ENCODE results near the gene RNF149.
"Not testable (repeated sequence)": the region's sequence is repeated elsewhere in the genome, so short reads cannot be mapped to it uniquely, and the experiment has no call there.

RNF149 gene

DNA sequence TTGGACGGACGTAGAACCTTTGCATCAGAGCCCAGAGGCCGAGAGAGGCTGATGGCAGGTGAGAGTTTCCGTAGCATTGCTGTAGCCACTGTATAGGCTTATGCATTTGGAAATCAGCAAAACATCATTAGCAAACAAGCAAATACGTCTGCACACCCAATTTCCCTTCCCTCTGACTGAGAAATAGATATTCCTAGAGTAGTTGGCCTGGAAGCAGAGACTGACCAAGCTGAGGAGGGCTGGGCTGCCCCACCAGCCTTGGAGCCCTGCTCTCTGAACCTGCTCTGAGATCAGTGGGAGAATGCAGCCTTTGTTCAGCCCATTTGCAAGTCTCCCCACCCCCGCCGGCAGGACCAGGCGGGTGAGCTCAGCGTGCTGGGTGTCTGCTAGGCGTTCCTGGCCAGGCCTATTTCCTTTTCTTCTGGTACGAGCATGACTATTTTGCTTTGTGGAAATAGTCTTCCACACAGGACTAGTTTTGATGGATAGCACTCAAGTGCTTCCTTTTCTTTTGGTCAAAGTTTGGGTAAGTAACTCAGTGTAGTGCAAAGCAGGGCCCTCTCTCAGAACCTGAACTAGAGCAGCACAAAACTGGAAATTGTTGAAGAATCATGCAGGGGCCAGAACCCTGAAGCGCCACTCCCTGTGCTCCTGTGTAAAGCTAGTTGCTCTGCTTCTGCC, 21.9 kb upstream of the RNF149 start:
- no peak for DNase-seq

DNA sequence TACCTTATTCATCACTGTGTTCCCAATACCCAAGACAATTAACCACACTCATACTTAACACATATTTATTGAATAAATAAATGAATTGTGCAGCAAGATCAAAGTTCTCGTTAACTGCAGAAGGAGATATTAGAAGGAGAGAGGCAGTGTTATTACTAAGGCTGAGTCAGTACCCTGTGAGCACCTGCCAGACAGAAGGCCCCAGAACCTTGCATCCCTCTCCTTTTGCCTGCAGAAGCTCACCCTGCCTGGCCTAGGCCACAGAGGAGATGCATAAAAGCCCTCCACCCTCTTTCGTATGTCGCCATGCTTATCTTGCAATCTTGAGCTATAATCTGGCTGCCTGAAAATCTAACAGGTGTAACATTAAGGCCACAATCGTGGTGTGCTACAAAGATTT, 20.5 kb upstream of the RNF149 start:
- no peak for DNase-seq

DNA sequence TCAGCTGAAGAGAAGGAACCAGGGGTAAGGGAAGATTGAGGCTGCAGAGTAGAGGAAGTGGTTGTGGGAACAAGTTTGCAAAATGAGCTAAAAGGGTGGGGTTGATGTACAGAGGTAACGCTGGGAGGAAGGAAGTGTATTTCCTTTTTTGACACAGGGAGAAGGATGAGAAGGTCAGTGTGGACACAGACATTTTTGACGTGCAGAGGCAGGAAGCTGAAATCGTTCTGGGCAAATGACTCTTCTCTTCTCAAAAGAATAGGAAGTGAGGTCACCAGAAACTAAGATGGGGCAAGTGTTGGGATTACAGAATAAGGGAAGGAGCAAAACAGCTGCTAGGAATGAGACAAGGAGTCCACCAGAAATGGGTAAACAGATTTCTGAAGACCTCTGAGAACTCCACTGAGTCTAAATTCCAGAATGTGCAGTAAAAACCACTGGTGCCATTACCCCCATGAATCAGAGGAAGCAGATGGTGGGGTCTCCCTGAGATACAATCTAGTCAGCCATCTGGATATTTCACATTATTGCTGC, 20.0 kb upstream of the RNF149 start:
- DNase-seq = peak; percentile 26

DNA sequence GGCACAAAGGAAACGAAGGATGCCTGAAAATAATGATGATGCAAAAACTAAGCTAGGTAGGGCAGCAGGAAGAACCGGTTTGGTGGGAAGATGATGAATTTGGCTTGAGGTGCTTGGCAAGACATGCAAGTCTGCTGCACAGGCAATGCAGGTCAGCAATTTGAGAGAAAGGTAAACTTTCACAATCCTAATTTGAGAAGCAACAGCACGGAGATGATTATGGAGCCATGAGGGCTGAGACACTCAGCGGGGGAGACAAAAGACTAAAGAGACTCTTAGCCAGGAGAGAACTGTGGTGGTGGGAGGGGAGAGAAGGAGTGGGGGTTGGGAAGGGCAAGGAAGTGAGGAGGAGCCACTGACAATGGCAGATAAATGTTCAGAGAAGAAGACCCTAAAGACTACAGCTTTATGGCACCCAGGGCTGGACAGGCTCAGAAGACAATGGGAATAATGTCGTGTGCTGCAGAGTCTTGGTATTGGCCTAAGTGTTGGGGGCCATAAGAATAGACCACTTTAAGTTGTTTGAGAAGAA, 19.4 kb upstream of the RNF149 start:
- no peak for DNase-seq

DNA sequence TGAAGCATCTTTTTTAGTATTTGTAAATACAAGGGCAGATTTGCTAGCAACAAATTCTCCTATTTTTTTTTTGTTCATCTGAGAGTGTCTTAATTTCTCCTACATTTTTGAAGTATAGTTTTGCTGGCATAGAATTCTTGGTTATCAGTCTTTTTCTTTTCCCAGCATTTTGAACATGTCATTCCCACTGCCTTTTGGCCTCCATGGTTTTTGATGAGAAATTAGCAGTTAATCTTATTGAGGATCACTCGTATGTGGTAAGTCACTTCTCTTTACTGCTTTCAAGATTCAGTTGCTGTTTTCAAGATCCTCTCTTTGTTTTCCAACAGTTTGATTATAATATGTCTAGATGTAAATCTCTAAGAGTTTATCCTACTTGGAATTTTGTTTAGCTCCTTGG, 16.9 kb upstream of the RNF149 start:
- no peak for DNase-seq

DNA sequence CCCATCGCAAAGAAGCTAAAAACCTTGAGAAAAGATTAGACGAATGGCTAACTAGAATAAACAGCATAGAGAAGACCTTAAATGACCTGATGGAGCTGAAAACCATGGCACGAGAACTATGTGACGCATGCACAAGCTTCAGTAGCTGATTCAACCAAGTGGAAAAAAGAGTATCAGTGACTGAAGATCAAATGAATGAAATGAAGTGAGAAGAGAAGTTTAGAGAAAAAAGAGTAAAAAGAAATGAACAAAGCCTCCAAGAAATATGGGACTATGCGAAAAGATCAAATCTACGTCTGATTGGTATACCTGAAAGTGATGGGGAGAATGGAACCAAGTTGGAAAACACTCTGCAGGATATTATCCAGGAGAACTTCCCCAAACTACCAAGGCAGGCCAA, 8.1 kb upstream of the RNF149 start:
- not testable (repeated sequence) for DNase-seq

DNA sequence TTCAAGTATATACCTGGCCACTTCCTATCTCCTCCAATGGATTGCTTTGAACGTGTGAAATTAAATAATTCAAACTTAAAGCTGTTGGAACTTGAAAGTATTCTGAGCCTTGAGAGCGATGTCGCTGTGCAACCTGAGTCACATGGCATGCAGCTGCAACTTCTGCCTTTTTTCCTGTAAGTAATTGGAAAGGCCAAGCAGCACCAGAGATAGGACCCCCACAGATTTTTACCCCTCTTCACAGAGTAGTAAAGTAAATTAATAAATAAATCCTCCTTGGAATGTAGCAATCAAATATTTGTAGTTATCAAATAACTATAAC, 3.2 kb upstream of the RNF149 start:
- no peak for DNase-seq

DNA sequence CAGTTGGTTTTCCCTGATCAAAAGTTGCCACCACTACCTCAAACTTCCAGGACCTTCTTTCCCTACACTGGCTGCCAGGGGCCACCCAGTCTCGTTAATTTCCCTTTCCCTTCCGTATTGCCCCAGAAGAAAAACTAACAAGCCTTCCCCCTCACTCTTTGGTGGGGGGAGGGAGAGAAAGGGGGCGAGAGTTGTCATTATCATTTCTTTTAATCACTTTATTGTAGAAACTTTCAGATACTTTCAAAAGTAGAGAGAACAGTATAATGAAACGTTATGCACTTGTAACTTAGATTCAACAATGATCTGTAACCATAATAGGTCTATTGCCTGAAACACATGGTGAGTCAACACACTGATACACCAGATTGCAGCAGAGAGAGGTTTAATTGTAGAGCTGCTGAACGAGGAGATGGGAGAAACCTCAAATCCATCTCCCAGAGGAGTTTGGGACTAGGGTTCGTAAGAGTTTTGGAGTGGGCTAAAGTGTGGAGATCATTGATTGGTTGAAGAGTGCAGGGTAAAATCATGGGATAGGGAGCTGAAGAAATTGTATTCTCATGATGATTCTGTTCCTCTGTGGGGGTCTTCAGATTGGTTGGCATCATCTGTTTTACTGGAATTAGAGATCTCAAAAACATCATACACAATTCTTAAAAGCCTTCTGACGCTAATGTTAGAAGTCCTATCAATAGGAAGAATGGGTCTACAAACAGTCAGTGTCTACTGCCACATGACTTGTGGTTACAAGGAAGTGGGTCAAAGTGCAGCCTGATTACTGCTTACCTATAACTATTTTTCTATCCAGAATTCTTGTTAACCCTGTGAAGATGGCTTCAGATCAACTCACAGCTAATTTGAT, 2.6 kb upstream of the RNF149 start:
- DNase-seq = no peak

DNA sequence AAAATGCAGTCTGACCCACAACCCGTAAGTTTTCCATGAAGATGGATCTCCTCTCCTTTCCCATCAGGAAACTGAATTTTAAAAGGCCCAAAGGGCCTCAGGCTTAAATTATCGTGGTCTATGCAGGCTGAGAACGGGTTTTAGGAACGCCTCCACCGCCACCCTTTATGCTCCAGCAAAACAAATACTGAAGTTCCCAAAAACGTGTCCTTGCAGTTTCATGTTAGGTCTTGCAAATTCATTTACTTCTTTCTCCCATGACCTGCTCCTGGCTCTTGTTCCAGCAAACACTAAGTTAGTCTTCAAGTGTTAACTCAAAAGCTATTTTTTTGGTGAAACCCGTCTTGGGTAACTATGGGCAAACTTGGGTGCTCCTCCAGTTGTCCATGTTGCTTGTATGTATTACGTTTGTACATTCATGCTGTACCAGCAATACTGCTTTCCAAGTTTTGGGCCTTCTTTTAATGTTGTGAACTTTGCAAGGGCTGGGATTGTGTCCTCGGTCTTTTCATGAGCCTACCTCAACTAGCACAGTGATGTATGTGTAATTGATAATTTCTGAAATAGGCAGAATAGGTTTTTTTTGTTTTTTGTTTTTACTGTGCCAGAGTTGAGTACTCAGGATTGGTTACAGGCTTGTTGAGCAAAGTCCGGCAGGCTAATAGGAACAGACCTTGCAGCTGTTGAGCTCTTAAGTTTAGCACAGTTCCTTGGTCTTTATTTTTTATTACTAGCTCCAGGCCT, 1.8 kb upstream of the RNF149 start:
- DNase-seq = no peak

DNA sequence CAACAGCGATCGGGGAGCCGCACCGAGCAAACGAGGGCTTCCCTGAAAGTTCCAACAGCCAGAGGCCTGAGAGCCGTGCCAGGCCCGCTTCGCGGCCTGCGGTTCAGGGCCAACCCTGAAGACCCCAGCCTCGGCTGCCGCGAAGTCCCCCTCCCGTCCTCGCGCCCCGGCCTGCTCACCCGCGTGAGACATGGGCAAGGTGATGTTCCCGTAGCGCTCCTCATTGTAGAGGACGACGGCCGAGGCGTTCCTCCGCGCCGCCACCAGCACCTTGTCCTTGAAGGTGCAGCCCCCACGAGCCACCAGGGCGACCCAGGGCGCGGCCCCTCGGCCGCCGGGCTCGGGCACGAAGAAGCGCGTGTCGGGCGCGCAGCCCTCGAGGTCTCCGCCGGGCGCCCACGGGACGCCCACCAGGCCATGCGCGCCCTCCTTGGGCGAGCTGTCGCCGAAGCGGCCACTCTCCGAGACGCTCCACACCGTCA, 510 bp downstream of the RNF149 start:
- peak; percentile 15 for DNase-seq

DNA sequence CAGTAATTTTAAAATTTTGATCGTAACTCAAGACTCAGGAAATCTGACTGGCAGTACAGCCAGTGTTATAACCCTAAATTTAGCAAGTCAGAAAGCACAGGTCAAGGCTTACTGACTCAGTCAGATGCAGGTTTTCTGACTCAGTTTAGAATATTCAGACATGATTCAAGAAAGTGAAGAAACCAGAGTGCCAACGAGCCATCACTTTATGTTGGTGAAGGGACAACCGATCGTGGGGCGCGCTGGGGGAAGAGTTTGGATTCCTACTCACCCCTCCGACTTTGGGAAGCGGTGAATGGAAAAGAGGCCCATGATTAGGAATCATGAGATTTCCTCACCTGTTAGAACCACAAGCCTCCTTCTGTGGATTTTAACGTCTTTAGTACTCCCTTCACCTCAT, 998 bp downstream of the RNF149 start:
- no peak for DNase-seq

DNA sequence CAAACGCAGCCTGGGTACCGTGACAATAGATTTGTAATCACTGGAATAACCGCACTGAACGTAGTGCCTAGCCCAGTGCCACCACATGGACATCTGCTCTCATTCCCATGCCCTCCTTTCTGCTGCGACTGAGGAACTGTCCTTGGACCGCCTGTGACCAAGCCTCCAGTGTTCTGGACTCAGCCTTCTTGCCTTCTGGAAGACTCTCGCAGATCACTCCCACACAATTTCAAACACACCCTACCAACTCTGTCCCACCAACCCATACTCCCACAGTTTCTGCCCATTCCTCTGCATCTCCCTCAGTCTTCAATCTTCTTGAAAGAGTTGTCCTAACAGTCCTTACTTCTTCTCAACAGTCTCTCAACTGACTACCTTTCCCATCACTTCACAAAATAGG, 2.1 kb downstream of the RNF149 start:
- DNase-seq = no peak

DNA sequence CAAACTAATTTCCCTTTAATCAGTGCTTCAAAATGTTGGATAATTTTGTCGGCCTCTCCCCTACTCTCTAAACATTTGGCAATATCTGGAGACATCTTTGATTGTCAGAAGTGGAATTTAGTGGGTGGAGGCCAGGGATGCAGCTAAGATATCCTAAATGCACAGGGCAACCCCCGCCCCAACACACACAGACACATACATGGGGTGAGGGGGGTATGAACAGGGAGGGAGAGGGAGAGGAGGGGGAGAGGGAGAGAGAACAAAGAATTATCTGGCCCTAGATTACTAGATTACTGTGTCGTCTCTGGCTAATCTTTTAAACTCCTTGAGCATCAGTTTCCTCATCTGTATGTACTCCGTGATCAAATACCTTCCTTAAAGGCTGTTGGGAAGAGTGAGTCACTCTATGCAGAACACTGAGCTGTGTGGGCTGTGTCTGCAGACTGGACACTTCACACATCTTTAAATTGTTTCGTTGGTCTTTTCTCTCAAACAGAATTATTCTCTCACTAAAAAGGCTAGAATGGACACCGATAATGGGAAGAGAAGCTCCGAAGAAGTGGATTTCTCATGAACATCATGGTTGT, 2.9 kb downstream of the RNF149 start:
- DNase-seq = peak; percentile 56

DNA sequence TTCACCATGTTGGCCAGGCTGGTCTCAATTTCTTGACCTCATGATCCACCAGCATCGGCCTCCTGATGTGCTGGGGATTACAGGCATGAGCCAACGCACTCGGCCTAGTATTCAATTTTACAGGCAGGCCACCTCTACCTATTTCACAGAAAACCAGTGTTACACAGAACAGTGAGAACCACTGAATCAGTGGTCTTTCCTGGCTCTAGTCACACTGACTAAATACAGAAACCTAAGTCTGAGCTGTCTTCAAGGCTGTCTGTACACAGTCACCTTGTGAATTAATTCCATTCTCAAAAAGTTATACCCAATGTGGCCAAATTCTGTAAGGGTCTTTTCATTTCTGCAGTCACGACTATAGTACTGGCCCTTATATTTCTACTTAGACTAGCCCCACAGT, 3.5 kb downstream of the RNF149 start:
- no peak for DNase-seq

DNA sequence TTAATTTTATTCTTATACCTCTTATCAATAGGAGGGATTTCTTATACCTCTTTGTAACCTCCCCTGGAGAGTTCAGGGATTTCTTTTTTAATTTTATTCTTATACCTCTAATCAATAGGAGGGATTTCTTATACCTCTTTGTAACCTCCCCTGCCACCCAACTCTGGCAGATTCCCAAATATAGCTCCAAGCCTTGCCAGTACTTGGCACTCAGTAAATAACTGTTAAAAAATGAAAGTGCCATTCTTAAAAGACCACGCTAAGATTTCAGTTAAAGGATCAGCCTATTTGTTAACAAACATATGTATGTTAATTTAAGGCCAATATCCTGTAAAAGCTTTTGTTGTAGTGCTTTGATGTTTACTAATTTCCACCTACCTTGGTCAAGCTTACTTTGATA, 4.8 kb downstream of the RNF149 start:
- DNase-seq = no peak

DNA sequence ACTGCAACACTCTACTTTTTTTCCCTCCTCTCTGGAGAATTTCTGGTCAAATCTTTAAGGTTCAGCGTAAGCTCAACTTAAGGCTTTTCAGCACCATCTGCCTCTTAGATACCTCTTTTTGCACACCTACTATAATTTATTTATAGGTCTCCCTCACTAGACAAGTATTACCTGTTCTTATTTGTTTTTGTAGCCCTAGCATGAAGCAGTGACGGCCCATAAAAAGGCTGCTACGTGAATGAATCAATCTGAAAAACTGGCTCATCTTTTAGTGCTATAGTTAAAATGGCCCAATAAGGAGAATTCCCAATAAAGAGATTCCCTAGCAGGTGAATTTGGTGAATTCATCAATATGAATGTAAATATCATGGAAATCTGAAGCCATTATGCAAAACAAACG, 6.5 kb downstream of the RNF149 start:
- DNase-seq = no peak

DNA sequence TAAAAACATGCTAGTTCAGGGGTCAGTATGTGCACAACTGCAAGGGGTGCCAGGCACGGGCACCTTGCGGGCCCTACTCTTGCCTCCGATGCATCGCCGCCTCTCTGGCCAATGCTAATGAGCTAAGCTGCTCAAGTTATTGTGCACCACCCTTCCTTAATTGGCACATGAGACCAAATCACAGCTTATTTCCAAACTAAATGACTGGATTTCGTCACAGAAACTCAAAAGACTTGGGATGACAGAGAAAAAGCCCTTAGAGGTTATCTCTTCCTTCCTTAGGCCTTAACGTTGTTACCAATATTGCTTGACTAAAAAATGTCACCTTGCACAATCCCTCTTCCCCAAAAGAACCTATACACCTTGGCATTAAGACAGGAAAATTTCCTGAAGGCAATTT, 7.7 kb downstream of the RNF149 start:
- no peak for DNase-seq

DNA sequence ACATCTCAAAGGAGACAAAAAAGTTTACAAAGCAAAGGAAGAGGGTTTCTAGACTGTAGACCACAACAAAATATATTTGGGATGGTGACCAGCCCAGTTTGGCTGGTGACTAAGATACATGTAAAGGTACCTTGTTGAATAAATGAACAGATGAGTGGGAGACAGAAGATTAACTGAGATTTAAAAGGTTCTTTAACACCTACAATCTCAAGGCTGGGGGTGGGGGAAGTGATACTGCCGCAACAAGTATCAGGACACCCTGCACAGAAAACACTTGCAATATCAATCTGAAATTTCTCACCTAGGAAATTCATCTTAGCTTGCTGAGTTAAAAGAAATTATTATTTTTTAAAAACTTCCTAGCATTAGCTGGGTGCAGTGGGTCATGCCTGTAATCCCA, 8.3 kb downstream of the RNF149 start:
- DNase-seq = no peak

DNA sequence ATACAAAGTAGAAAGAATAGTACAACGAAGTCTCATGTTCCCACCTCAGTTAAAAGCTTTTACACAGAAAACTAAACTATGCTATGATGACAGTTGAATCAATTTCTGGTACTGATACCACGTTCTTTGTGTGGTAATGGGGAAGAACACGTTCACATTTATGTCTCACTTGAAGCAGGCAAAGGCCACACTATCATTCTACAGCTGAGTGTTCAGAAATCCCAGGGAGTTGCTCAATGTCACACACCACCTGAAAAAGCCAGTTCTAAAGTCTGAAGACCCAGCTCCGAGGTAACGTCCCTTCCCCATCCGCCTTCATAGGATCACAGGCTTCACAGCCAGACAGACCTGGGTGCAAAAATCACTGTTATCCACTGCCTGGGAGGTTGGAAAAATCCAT, 8.9 kb downstream of the RNF149 start:
- no peak for DNase-seq

DNA sequence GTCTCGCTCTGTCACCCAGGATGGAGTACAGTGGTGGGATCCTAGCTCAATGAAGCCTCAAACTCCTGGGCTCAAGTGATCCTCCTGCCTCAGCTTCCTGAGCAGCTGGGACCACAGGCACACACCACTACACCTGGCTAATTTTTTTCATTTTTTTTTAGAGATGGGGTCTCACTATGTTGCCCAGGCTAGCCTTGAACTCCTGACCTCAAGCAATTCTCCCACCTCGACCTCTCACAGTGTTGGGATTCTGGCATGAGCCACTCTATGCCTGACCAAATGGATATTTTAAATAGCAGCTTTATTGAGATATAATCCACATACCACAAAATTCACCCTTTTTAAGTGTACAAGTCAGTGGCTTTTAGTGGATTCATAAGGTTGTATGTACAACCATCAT, 11.1 kb downstream of the RNF149 start:
- no peak for DNase-seq

DNA sequence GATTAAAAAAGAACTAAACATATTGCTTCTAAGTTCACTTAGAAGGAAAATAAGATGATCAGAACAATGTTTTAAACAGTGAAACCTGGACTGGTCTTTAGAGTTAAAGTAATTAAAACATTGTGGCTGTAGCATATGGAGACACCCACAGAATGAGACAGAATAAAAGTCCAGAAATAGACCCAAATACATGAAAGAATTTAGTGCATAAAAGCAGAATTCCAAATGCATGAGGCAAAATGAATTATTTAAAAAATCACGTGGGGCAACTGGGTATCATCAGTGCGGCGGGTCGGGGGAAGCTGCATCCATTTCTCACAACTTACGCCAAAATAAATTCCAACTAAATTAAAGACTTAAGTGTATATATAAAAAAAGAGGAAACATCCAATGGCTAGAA, 12.1 kb downstream of the RNF149 start:
- DNase-seq = peak; percentile 80

DNA sequence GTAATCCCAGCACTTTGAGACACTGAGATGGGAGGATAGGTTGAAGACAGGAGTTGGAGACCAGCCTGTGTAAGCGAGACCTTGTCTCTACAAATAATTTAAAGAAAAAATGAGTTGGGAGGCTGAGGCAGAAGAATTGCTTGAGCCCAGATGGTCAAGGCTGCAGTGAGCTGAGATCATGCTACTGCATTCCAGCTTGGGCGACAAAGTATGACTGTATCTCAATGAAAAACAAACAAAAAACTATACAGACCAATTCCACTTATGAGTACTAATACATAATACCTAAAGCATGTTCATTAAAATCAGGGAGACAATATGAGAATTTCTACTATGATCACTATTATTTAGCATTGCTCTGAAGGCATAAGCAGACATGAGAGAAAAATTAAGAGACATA, 12.6 kb downstream of the RNF149 start:
- peak; percentile 88 for DNase-seq

DNA sequence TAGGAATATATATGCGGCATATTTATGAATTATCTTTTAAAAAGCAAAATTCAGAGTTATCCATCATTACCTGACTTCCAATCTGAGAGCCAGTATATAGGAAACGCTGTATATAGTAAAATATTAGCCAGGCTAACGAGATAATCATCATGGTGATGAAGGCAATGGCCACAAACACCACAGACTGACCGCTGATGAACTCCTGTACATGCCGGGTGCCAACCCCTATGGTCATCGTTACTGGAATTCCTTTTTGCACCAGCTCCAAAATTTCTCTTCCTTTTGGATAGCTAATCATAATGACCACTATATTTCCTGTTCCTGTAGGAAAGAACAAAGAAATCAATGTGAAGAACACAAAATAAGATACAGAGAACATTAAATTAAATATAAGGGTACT, 13.6 kb downstream of the RNF149 start:
- DNase-seq = no peak
